ENCODE results near the gene NDUFA3. TPM values are rescaled to one million over a fixed set of nuclear protein-coding genes. Genes with fewer than 3 reads are reported as not detected.

The NDUFA3 gene
- total RNA-seq, 1 donor from 2014 or later, result 115 TPM

DNA sequence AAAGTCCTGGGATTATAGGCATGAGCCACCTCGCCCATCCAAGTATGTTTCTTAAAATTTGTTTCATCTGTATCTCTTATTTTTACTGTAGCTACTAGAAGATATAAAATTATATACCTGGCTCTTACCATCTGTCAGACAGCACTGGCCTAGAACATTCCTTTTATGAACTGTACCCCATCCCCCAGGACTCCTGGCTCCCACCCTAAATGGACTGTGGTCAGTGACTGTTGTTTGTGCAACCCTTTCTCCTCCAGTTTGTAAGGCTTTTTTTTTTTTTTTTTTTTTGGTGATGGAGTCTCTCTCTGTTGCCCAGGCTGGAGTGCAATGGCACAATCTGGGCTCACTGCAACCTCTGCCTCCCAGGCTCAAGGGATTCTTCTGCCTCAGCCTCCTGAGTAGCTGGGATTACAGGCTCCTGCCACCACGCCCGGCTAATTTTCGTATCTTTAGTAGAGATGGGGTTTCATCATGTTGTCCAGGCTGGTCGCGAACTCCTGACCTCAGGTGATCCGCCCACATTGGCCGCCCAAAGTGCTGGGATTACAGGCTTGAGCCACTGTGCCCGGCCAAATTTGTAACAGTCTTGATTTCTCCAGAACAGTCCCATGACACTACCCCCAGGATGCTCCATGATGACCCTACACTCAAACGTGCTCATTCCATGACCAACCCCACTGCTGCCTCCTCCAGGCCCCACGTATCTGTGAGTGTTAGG lies 2.5 kb downstream of the NDUFA3 start:
- intact Hi-C loops (cut with DNase I), result no loop called here
- DNase-seq (no peak), ATAC-seq (no peak)
- peaks cover 49% of the 10 kb centered on the region for H3K36me3 ChIP-seq
- H3K4me1 ChIP-seq, result peaks cover 16% of the 10 kb centered on the region
- H3K9me3 ChIP-seq, result no peaks in the 10 kb centered on the region
- no peak overlapping the region for H3K4me3 ChIP-seq
- H3K27me3 ChIP-seq, result no peaks in the 10 kb centered on the region
- TF ChIP-seq, protein P1, sequence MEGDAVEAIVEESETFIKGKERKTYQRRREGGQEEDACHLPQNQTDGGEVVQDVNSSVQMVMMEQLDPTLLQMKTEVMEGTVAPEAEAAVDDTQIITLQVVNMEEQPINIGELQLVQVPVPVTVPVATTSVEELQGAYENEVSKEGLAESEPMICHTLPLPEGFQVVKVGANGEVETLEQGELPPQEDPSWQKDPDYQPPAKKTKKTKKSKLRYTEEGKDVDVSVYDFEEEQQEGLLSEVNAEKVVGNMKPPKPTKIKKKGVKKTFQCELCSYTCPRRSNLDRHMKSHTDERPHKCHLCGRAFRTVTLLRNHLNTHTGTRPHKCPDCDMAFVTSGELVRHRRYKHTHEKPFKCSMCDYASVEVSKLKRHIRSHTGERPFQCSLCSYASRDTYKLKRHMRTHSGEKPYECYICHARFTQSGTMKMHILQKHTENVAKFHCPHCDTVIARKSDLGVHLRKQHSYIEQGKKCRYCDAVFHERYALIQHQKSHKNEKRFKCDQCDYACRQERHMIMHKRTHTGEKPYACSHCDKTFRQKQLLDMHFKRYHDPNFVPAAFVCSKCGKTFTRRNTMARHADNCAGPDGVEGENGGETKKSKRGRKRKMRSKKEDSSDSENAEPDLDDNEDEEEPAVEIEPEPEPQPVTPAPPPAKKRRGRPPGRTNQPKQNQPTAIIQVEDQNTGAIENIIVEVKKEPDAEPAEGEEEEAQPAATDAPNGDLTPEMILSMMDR (IDR thresholded peaks at IDR 0.05), result no peak
- H3K27ac ChIP-seq, result no peak overlapping the region

DNA sequence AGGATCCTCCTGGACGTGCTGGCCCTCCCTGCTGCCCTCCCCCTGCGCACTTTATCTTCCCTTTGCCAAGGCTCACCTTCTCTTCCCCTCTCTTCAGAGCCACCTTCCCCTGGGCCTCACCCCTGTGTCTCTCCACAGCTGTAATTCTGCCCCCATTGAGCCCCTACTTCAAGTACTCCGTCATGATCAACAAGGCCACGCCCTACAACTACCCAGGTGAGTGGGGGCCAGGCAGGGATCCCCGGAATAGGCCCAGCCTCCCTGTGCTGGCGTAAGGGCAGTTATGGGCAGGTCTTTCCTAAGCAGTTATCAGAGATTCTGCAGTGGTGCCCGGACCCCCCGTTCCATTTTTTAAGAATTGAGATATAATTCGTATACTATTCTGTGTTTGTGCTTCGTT lies 3.1 kb downstream of the NDUFA3 start:
- no peak for DNase-seq
- H3K4me3 ChIP-seq, result no peak overlapping the region
- peaks cover 55% of the 10 kb centered on the region for H3K36me3 ChIP-seq
- no peak for ATAC-seq
- no peaks in the 10 kb centered on the region for H3K9me3 ChIP-seq
- TF ChIP-seq, protein P1 (IDR thresholded peaks at IDR 0.05), result no peak
- peaks cover 16% of the 10 kb centered on the region for H3K4me1 ChIP-seq
- intact Hi-C loops (cut with DNase I), result no loop called here
- no peak overlapping the region for H3K27ac ChIP-seq
- H3K27me3 ChIP-seq, result no peaks in the 10 kb centered on the region

DNA sequence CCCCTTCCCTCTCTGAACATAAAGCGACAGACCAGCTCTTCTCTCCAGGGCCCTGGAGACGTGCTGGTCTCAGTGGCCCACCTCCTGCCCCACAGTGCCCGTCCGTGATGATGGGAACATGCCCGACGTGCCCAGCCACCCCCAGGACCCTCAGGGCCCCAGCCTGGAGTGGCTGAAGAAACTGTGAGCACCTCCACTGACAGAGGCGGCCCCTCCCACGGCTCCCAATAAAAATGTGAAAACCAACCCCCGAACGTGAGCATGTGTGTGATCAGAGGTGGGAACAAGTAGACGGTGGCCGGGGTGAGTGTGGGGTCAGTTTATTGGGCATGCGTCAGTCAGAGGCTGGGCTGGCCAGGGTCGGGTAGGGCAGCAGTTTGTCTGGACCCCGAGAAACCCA lies 4.1 kb downstream of the NDUFA3 start:
- H3K9me3 ChIP-seq, result no peaks in the 10 kb centered on the region
- TF ChIP-seq, protein P1 (IDR thresholded peaks at IDR 0.05), result no peak
- H3K27me3 ChIP-seq, result no peaks in the 10 kb centered on the region
- DNase-seq (no peak), ATAC-seq (no peak)
- no peak overlapping the region for H3K4me3 ChIP-seq
- peaks cover 60% of the 10 kb centered on the region for H3K36me3 ChIP-seq
- H3K4me1 ChIP-seq, result peaks cover 16% of the 10 kb centered on the region
- H3K27ac ChIP-seq, result no peak overlapping the region
- intact Hi-C loops (cut with DNase I), result no loop called here

DNA sequence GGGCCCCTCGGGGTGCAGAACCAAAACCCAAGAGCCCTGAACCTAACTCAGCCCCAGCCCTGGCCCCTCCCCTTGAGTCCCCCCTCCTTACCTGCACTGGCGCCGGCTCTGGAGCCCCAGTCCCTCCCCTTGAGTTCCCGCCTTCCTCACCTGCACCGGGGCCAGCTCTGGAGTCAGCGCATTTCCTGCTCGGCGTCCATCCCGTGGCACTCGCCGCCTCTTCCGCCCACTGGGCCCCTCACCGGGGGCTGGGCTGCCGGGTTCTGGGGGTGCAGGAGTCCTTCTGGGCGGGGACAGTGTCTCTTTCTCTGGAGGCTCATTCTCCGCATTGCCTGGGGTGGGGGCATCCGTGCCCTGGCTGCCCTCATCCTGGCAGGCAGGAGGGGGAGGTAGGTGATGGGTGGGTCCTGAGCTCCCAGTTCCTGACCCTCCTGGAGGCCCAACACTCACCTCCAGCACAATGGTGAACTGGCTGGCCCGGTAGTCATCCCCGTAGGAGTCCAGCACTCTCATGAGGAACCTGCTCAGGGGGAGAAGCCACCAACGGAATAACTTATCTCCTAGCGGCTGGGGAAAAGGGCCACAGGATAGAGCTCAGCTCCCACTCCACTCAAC lies 5.3 kb downstream of the NDUFA3 start:
- TF ChIP-seq, protein P1 (IDR thresholded peaks at IDR 0.05), result no peak
- peaks cover 11% of the 10 kb centered on the region for H3K4me1 ChIP-seq
- H3K9me3 ChIP-seq, result no peaks in the 10 kb centered on the region
- peaks cover 60% of the 10 kb centered on the region for H3K36me3 ChIP-seq
- H3K27me3 ChIP-seq, result no peaks in the 10 kb centered on the region
- ATAC-seq (no peak), DNase-seq (no peak)
- intact Hi-C loops (cut with DNase I), result no loop called here
- H3K27ac ChIP-seq, result no peak overlapping the region
- no peak overlapping the region for H3K4me3 ChIP-seq

DNA sequence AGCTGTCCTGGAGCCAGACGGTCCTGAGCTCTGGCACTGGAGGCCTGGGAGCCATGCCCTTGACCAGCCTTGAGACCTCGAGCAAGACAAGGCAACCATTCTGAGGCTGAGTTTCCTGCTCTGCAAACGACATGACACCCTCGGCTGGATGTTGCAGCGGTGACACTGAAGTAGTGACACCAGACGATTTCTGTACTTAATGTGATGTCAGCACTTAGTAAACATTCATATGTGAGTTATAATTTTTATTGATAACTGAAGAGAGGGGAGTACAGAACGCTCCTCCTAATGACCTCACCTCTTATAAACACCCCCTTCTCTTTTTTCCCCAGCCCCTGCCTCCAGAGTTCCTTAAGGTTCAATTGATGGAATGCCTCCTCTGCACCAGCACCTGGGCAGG lies 5.8 kb downstream of the NDUFA3 start:
- H3K9me3 ChIP-seq, result no peaks in the 10 kb centered on the region
- TF ChIP-seq, protein P1 (IDR thresholded peaks at IDR 0.05), result no peak
- H3K27ac ChIP-seq, result no peak overlapping the region
- H3K4me1 ChIP-seq, result peaks cover 7% of the 10 kb centered on the region
- no peak for ATAC-seq
- H3K4me3 ChIP-seq, result no peak overlapping the region
- H3K27me3 ChIP-seq, result no peaks in the 10 kb centered on the region
- intact Hi-C loops (cut with DNase I), result no loop called here
- DNase-seq, result no peak
- peaks cover 60% of the 10 kb centered on the region for H3K36me3 ChIP-seq

Measured in upper lobe of right lung (tissue), 1 donor.